ENCODE results near the gene TAL1. TPM values are rescaled to one million over a fixed set of nuclear protein-coding genes. Genes with fewer than 3 reads are reported as not detected.

TAL1 gene
- total RNA-seq: under 0.01 TPM in 2 replicates

DNA sequence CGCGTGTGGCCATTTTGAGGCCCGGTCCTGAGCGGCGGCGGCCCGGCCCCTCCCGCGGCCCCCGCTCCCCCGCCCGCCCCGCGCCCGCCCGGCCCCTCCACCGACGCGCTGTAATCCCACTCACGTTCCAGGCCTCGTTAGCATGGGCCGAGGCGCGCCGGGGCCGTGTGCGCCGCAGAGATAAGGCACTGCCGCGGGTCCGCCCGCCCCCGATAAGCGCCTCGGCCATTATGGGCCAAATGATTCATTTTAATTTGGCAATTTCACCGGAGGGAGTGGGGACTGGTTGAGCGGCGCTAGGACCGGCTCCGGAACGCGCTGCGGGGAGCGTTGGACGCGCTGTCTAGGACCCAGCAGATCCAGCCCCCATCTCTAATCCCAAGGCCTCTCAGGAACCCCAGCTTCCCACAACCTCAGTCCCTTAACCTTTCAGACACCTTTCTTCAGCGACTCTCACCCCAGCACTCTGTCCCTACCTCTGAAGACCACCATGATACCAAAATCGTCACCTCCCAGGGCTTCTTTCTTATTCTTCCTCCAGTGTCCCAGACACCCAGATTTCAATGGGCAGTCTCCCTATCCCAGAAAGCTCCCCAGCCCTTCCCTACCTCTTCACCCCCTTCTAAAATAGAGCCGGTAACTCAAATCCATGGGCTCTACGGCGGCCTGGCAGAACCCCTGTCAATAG is at the start of gene TAL1:
Gene TAL1, minus strand, starts transcription at position 39 of the 688 bp plus-strand sequence. CDS start 6,337 bp downstream, outside the sequence.

GRCh38 chr1:47189844-47190508 is 42.0 kb downstream of the TAL1 start, which contains the start of gene PDZK1IP1:
Gene PDZK1IP1, minus strand, starts transcription at chr1:47190036. Its CDS starts 104 bp downstream, at chr1:47189932.

Other genes starting within 250 kb of the TAL1 start
- gene CYP4X1, start 208.6 kb downstream of the TAL1 start, total RNA-seq: not detected in 2 replicates
- not detected in 2 replicates for gene CYP4Z1, start 165.0 kb downstream of the TAL1 start, total RNA-seq
- not detected in 2 replicates for gene CYP4A22, start 94.8 kb downstream of the TAL1 start, total RNA-seq
- gene PDZK1IP1, start 42.2 kb downstream of the TAL1 start, total RNA-seq: not detected in 2 replicates
- 1.7 and 2.6 TPM in 2 replicates for gene STIL, start 81.9 kb upstream of the TAL1 start, total RNA-seq
- 89.6 and 106 TPM in 2 replicates for gene CMPK1, start 101.6 kb upstream of the TAL1 start, total RNA-seq
- gene FOXE3, start 184.1 kb upstream of the TAL1 start, total RNA-seq: not detected in 2 replicates
- gene FOXD2, start 205.8 kb upstream of the TAL1 start, total RNA-seq: under 0.01 TPM in 1 of 2 replicates, not detected in the other

Measured in smooth muscle cell of bladder (primary cell).